ENCODE data around the gene LATS1. TPM values are rescaled to one million over a fixed set of nuclear protein-coding genes. Genes with fewer than 3 reads are reported as not detected.
A peak's percentile ranks its signal among the peaks of the same experiment; 100 is the strongest.

LATS1 gene
- total RNA-seq, 1 experiment from 2014 or later = 25.1 TPM

GRCh38 chr6:149614337-149614736 is 103.6 kb downstream of the LATS1 start:
- no peak overlapping the region for H4K91ac ChIP-seq (ENCODE audit: insufficient read length, low read depth, low read length)
- no peak overlapping the region for H3K4me3 Mint-ChIP-seq
- H3K27ac ChIP-seq (ENCODE audit: insufficient read length, low read depth, low read length) = no peak overlapping the region
- peak overlapping the region in 2 of 3 experiments; percentile 35 to 45; a peak in 2 of 7 replicates for H3K27ac Mint-ChIP-seq
- H2BK5ac ChIP-seq (ENCODE audit: insufficient read length, low read length) = no peak overlapping the region
- H3K23ac ChIP-seq (ENCODE audit: insufficient read length, low read depth, low read length) = no peak overlapping the region
- H3K27me3 Mint-ChIP-seq (ENCODE audit: low read depth) = no peaks in the 10 kb centered on the region
- H3K4me1 Mint-ChIP-seq = peaks cover 4 to 6% of the 10 kb centered on the region in 2 experiments; a peak in 2 of 4 replicates
- H3K4ac ChIP-seq (ENCODE audit: low read depth, low read length) = no peak overlapping the region
- no peak overlapping the region for H2BK12ac ChIP-seq (ENCODE audit: insufficient read length, low read depth, low read length)
- TF ChIP-seq CTCF (conservative IDR thresholded peaks at IDR 0.05) = no peak
- no peak overlapping the region for H2BK20ac ChIP-seq (ENCODE audit: low read depth, low read length, poor library complexity, severe bottlenecking)
- H3K9me3 Mint-ChIP-seq = peaks cover 2 to 6% of the 10 kb centered on the region in 2 experiments; a peak in 2 of 5 replicates
- H3K4me2 ChIP-seq (ENCODE audit: insufficient read depth, insufficient read length, low read length) = no peak overlapping the region
- no peaks in the 10 kb centered on the region for H3K4me1 ChIP-seq (ENCODE audit: insufficient read depth, low read length)
- H3K56ac ChIP-seq (ENCODE audit: insufficient read length, low read depth, low read length) = no peak overlapping the region
- WGBS (ENCODE audit: extremely low coverage, insufficient read length, low lambda C conversion rate) = no CpG with 5 or more reads among the region's 4 CpGs
- no peak overlapping the region for H4K8ac ChIP-seq (replicated peaks; ENCODE audit: insufficient read length, low read depth, low read length)
- H3K23me2 ChIP-seq (ENCODE audit: insufficient read length, low read depth, low read length, poor library complexity, severe bottlenecking) = no peaks in the 10 kb centered on the region
- H3K79me2 ChIP-seq (ENCODE audit: insufficient read depth, low read length) = no peaks in the 10 kb centered on the region
- H3K14ac ChIP-seq (ENCODE audit: insufficient read depth, low read length) = no peak overlapping the region
- no peaks in the 10 kb centered on the region for H3K9me3 ChIP-seq (ENCODE audit: control insufficient read depth, low read depth, low read length)
- H3K9ac ChIP-seq (ENCODE audit: extremely low read depth, insufficient read length, low read length) = no peak overlapping the region
- peaks cover 7 to 36% (median 12%) of the 10 kb centered on the region in 3 experiments for H3K36me3 Mint-ChIP-seq (ENCODE audit: insufficient read depth in 1 of 3, low read depth in 3 of 3)
- no peak overlapping the region for H2BK15ac ChIP-seq (ENCODE audit: low read depth, low read length)
- no peak overlapping the region for H2AFZ ChIP-seq (ENCODE audit: low read length)
- H3K27me3 ChIP-seq (ENCODE audit: insufficient read depth, low read length) = no peaks in the 10 kb centered on the region
- H3T11ph ChIP-seq (ENCODE audit: low read length) = no peak overlapping the region
- no peak overlapping the region for H2BK120ac ChIP-seq (ENCODE audit: low read depth, low read length, poor library complexity, severe bottlenecking)
- no peak overlapping the region for H4K5ac ChIP-seq (ENCODE audit: insufficient read length, low read depth, low read length)
- no peak overlapping the region for H3K18ac ChIP-seq (ENCODE audit: insufficient read length, low read depth, low read length)
- H4K20me1 ChIP-seq (ENCODE audit: control insufficient read depth, insufficient read depth, insufficient read length) = no peaks in the 10 kb centered on the region
- no peaks in the 10 kb centered on the region for H3K79me1 ChIP-seq (ENCODE audit: insufficient read depth, low read depth, low read length, poor library complexity, severe bottlenecking)
- H2AK5ac ChIP-seq (ENCODE audit: insufficient read length, low read length) = no peak overlapping the region
- DNase-seq = no peak
